ENCODE results near the gene ZNF384.

- TF ChIP-seq, protein P1, sequence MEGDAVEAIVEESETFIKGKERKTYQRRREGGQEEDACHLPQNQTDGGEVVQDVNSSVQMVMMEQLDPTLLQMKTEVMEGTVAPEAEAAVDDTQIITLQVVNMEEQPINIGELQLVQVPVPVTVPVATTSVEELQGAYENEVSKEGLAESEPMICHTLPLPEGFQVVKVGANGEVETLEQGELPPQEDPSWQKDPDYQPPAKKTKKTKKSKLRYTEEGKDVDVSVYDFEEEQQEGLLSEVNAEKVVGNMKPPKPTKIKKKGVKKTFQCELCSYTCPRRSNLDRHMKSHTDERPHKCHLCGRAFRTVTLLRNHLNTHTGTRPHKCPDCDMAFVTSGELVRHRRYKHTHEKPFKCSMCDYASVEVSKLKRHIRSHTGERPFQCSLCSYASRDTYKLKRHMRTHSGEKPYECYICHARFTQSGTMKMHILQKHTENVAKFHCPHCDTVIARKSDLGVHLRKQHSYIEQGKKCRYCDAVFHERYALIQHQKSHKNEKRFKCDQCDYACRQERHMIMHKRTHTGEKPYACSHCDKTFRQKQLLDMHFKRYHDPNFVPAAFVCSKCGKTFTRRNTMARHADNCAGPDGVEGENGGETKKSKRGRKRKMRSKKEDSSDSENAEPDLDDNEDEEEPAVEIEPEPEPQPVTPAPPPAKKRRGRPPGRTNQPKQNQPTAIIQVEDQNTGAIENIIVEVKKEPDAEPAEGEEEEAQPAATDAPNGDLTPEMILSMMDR (IDR thresholded peaks at IDR 0.05; ENCODE audit: insufficient read depth, low read depth, low read length) = no peak
- TF ChIP-seq EZH2 (IDR thresholded peaks at IDR 0.05; ENCODE audit: insufficient read depth, low read length) = no peak
Observed at GRCh38 chr12:6646276-6647082, 42.7 kb downstream of the ZNF384 start.

All from astrocyte (in vitro differentiated cells and primary cell).